Measurements from ENCODE around the gene ACOXL. TPM values are rescaled to one million over a fixed set of nuclear protein-coding genes. Genes with fewer than 3 reads are reported as not detected.

The ACOXL gene
- total RNA-seq, 1 donor from 2014 or later, result 1.0 TPM

DNA sequence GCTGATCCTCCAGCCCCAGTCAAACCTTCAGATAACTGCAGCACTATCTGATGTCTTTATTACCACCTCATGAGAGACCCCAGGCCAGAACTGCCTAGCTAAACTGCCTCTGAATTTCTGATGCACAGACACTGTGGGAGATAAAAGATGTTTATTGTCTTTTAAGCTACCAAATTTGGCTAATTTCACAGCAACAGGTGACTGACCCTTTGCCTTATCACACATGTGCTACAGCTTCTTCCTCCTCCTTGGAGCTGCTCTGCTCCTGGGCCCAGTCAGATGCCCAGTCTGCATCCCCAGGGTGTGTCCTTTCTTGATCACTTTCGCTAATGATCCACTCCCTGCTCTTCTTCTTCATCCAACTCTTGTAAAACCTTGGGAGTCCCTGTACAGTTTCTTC is 19.6 kb upstream of the ACOXL start:
- Mint-ChIP-seq H3K27ac (no peak overlapping the region), H3K9me3 (no peaks in the 10 kb centered on the region), H3K4me1 (peaks cover 2% of the 10 kb centered on the region), H3K4me3 (no peak overlapping the region), H3K36me3 (ENCODE audit: low read depth) (no peaks in the 10 kb centered on the region), H3K27me3 (peaks cover 71% of the 10 kb centered on the region)
- intact Hi-C loops (cut with micrococcal nuclease), result no loop called here
- peak; percentile 44 for DNase-seq

DNA sequence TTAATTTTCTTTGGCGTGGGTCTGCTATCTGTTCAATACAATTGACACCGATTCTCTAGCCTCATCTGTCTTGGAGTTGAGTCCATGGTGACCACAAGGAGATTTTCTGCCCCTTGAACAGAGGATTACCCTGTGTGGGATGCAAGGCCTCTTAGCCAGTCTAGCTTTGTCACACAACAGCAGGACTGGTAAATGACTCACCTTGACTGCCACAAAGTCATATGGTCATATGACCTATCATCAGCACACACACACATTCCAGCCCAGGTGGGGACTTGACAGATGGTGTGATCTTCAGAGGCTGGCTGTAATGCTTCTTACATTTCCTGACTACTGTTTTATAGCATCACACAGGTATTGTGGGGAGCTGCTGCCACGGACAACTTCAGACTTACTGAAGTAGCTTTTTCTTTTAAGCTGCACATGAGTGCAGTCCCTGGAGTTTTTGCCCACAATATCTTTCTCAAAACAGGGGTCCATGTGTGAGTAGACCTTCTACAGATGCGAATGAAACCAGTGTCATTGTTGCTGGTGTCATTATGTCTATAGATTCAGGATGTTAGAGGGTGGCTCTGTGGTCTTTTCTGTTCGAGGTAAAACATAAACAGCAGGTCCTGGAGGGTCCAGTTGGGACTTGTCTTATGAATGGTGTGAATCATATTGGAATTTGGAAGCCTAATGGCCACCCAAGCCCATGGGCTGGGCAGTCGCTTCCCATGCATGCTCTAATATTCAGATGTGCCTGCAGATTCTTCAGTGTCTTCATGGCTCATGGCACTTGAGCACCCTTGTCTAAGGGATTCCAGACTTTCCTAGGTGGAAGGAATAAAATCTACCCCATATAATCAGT is 18.6 kb upstream of the ACOXL start:
- H3K27me3 Mint-ChIP-seq, result peaks cover 71% of the 10 kb centered on the region
- H3K4me3 Mint-ChIP-seq, result no peak overlapping the region
- no peaks in the 10 kb centered on the region for H3K9me3 Mint-ChIP-seq
- H3K4me1 Mint-ChIP-seq, result peaks cover 2% of the 10 kb centered on the region
- H3K27ac Mint-ChIP-seq, result no peak overlapping the region
- DNase-seq, result peak; percentile 54
- H3K36me3 Mint-ChIP-seq (ENCODE audit: low read depth), result no peaks in the 10 kb centered on the region
- intact Hi-C loops (cut with micrococcal nuclease), result no loop called here

DNA sequence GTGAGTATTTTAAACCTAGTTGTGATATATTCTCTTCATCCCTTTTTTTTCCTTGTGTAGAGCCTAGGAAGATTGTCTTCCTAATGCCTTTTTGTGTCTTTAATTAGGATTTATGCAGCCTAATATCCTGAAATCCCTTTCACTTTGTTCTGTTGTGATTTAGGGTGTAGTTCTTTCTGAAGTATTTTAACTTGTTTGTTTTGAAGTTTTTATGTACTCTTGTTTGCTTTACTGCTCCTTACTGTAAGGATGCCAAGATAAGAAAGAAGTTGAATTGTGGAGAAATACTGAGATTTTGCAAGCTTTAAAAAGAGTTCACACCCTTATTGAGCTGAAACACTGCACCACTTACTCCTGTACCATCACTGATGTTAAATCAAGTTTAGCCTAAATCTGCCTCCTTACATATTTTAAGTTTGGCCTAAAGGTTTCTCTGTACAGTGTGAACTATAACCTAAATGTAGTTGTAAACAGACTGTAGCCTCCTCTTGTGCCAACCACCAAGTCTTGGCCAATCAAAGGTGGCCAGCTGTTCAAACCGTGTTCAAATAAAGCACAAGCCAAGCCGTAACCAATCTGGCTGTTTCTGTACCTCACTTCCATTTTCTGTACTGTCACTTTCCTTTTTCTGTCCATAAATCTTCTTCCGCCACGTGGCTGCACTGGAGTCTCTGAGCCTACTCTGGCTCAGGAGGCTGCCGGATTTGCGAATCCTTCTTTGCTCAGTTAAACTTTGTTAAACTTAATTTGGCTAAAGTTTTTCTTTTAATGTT is 17.7 kb upstream of the ACOXL start:
- H3K36me3 Mint-ChIP-seq (ENCODE audit: low read depth), result no peaks in the 10 kb centered on the region
- peaks cover 2% of the 10 kb centered on the region for H3K4me1 Mint-ChIP-seq
- peaks cover 66% of the 10 kb centered on the region for H3K27me3 Mint-ChIP-seq
- peak; percentile 40 for DNase-seq
- intact Hi-C loops (cut with micrococcal nuclease), result no loop called here
- H3K27ac Mint-ChIP-seq, result no peak overlapping the region
- no peaks in the 10 kb centered on the region for H3K9me3 Mint-ChIP-seq
- no peak overlapping the region for H3K4me3 Mint-ChIP-seq

DNA sequence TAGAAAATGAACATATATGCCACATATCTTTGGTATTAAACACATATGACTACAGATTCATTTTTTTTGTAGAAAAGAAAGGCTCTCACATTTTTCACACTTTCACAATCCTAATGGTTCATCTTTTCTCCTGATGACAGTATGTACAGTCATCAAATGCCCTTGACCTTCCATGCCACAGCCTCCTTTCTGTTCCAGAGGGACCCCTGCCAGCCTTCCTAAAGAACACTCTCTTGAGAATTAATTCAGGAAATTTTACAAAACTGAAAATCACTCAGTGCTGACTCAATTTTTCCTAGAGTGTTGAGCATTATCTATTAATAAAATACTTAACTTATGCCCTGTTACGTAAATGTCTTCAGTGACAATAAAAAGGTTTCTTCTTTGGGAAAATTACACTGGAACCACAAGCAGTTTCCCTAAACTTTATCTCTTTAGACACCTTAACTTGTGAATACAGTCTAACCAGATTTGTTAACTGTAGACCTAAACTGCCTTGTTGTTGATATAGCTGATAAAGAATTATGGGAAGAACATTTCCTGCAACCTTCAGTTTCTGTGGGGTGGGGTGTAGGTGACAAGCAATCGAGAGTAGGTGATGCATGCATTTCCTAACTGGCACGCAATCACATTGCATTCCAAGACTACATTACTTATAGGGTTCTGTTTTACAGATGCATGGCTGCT is 15.3 kb upstream of the ACOXL start:
- Mint-ChIP-seq H3K4me1 (peaks cover 2% of the 10 kb centered on the region), H3K27ac (no peak overlapping the region), H3K4me3 (no peak overlapping the region), H3K9me3 (no peaks in the 10 kb centered on the region), H3K36me3 (ENCODE audit: low read depth) (no peaks in the 10 kb centered on the region), H3K27me3 (peaks cover 64% of the 10 kb centered on the region)
- intact Hi-C loops (cut with micrococcal nuclease), result no loop called here
- DNase-seq, result no peak

DNA sequence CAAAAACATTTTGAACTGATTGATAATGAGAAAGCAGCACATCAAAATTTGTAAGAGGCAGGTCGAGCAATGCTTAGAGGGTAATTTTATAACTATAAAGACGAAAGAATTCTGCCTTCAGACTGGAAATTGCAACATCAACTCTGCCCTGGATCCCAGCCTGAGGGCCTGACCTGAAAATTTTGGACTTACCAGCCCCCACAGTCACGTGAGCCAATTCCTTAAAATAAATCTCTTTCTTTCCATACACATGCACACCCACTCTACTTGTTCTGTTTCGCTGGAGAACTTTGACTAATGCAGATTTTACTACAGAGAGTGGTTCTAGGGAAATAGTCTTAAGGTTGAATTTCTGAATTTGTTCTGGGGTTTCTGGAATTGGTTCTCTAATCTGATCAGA is 14.6 kb upstream of the ACOXL start:
- Mint-ChIP-seq H3K4me1 (peaks cover 2% of the 10 kb centered on the region), H3K27me3 (peaks cover 62% of the 10 kb centered on the region), H3K9me3 (no peaks in the 10 kb centered on the region), H3K27ac (no peak overlapping the region), H3K36me3 (ENCODE audit: low read depth) (no peaks in the 10 kb centered on the region), H3K4me3 (no peak overlapping the region)
- DNase-seq, result no peak
- intact Hi-C loops (cut with micrococcal nuclease), result no loop called here

DNA sequence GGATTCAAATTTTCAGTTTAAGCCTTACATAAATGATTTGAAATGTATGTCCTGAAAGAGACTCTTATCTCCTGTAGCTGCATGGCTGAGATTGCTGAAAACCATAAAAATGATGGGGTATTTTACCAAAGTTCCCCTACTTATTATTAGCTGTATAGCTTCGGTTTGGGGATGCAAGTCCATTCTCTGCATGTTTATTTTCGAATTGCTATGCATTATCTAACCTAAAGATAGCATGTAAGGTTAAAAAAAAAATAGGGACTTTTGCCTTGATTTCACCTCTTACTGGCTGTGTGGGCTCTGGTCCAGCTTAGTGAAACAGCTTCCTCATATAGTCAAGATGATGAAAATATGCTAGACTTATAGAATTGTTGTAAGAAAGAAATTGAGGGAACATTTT is 14.0 kb upstream of the ACOXL start:
- Mint-ChIP-seq H3K9me3 (no peaks in the 10 kb centered on the region), H3K4me3 (no peak overlapping the region), H3K27ac (no peak overlapping the region), H3K4me1 (peaks cover 1% of the 10 kb centered on the region), H3K36me3 (ENCODE audit: low read depth) (no peaks in the 10 kb centered on the region), H3K27me3 (peaks cover 63% of the 10 kb centered on the region)
- intact Hi-C loops (cut with micrococcal nuclease), result no loop called here
- no peak for DNase-seq

DNA sequence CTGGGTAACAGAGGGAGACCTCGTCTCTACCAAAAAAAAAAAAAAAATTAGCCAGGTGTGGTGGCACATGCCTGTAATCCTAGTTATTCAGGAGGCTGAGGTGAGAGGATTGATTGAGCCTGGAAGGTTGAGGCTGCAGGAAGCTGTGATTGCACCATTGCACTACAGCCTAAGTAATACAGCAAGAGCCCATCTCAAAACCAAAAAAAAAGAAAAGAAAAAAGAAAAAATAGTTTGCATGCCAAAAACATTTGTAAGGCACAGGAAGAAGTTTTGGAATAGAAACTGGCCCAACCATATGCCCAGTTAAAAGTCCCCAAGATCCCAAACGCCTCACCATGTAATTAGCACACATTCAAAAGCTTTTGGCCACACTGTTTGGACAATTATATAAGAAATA is 13.4 kb upstream of the ACOXL start:
- H3K9me3 Mint-ChIP-seq, result no peaks in the 10 kb centered on the region
- intact Hi-C loops (cut with micrococcal nuclease), result no loop called here
- H3K36me3 Mint-ChIP-seq (ENCODE audit: low read depth), result no peaks in the 10 kb centered on the region
- no peak for DNase-seq
- no peak overlapping the region for H3K27ac Mint-ChIP-seq
- peaks cover 61% of the 10 kb centered on the region for H3K27me3 Mint-ChIP-seq
- H3K4me3 Mint-ChIP-seq, result no peak overlapping the region
- peaks cover 4% of the 10 kb centered on the region for H3K4me1 Mint-ChIP-seq

DNA sequence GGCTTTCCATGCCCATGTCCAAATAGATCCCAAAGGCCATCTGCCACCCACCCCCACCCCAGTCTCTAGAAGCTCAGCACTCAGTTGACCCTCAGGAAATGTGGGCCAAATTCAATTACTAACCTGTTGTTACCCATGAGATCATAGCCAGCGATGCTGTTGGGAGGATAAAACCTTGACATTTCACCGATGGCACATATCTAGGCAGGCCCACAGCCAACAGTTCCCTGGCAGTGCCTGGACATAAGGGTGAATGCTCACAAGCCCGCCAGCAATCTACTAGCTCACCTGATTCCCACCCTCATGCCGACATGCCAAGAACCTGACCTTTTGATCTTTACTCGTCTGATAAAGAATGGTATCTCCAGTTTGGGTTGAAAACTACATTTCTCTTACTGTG is 11.8 kb upstream of the ACOXL start:
- DNase-seq, result no peak
- Mint-ChIP-seq H3K27me3 (peaks cover 56% of the 10 kb centered on the region), H3K9me3 (no peaks in the 10 kb centered on the region), H3K4me3 (no peak overlapping the region), H3K4me1 (peaks cover 7% of the 10 kb centered on the region), H3K27ac (no peak overlapping the region), H3K36me3 (ENCODE audit: low read depth) (no peaks in the 10 kb centered on the region)
- intact Hi-C loops (cut with micrococcal nuclease), result no loop called here

DNA sequence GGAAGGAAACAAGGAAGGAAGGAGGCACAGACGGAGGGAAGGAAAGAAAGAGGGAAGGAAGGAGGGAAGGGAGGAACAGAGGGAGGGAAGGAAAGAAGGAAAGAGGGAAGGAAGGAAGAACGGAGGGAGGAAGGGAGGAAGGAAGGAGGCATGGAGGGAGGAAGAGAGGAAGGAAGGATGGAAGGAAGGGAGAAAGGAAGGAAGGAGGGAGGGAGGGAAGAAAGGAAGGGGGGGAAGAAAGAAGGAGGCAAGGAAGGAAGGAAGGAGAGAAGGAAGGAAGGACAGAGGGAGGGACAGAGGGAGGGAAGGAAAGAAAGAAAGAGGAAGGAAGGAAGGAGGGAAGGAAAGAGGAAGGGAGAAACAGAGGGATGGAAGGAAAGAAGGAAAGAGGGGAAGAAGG is 7.6 kb upstream of the ACOXL start:
- Mint-ChIP-seq H3K36me3 (ENCODE audit: low read depth) (no peaks in the 10 kb centered on the region), H3K4me1 (peaks cover 7% of the 10 kb centered on the region), H3K27me3 (peaks cover 50% of the 10 kb centered on the region), H3K9me3 (no peaks in the 10 kb centered on the region), H3K4me3 (no peak overlapping the region), H3K27ac (no peak overlapping the region)
- intact Hi-C loops (cut with micrococcal nuclease), result no loop called here
- DNase-seq, result no peak

DNA sequence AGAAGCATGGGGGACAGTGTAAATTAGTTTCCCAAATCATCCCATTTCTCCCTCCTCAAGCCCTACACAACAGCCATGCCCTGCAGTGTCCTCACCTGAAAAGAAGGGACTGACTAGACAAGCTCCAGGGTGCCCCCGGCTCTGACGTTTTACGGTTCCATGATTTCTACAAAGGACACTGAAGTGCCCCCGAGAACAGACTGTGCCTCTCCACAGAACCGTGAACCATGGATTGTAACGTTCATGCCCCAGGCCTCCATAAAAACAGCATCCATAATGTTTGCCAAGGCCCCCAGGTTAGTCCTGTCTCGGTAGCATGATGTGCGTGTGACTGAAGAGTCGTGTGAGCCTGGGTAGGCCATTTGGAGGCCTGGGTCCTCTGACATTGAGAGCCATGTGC is 7.0 kb upstream of the ACOXL start:
- DNase-seq, result peak; percentile 47
- no peaks in the 10 kb centered on the region for H3K9me3 Mint-ChIP-seq
- H3K36me3 Mint-ChIP-seq (ENCODE audit: low read depth), result no peaks in the 10 kb centered on the region
- intact Hi-C loops (cut with micrococcal nuclease), result no loop called here
- peaks cover 50% of the 10 kb centered on the region for H3K27me3 Mint-ChIP-seq
- H3K27ac Mint-ChIP-seq, result no peak overlapping the region
- peaks cover 7% of the 10 kb centered on the region for H3K4me1 Mint-ChIP-seq
- no peak overlapping the region for H3K4me3 Mint-ChIP-seq

DNA sequence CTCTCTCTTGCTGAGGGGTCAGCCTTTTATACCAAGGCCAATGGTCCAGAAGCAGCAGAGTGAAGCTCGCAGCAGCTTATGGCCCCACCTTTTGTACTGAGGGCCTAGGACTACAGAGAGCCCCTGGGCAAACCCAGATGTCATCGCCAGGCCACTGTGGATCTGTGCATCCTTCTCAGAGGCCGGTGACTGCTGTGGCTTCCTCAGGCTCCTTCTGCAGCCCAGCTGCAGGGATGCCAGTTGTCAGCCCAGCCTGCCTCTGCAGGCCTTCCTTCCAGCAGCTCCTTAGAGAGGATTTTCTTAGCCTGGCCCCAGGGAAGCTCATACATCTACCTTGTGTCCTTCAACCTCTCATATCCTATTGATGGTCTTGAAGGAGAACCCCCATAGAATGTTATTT is 6.5 kb upstream of the ACOXL start:
- Mint-ChIP-seq H3K36me3 (ENCODE audit: low read depth) (no peaks in the 10 kb centered on the region), H3K27me3 (peaks cover 52% of the 10 kb centered on the region)

DNA sequence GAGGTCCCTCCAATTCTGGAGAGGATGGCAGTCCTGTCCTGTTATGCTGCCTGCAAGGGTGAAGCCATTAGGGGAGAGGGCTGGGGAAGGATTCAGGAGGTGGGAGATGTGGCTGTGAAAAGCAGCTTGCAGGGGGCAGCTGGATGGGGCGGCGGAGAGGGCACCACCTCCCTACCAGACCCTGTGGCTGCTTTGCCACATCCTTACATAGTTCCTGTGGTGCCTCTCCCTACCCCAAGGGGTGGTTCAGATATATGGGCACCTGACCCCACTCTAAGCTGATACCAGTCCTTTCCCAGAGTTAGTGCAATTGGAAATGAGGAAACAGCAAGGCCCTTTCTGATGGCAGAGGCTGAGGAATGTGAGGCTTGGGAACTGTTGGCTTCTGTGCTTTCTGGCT is 6.1 kb upstream of the ACOXL start:
- H3K36me3 Mint-ChIP-seq (ENCODE audit: low read depth), result no peaks in the 10 kb centered on the region
- DNase-seq, result peak; percentile 51
- H3K4me1 Mint-ChIP-seq, result peaks cover 7% of the 10 kb centered on the region
- intact Hi-C loops (cut with micrococcal nuclease), result no loop called here
- no peak overlapping the region for H3K27ac Mint-ChIP-seq
- no peak overlapping the region for H3K4me3 Mint-ChIP-seq
- H3K27me3 Mint-ChIP-seq, result peaks cover 54% of the 10 kb centered on the region
- H3K9me3 Mint-ChIP-seq, result no peaks in the 10 kb centered on the region

More for the DNA sequence above, 6.5 kb upstream of the ACOXL start:
- H3K4me1 Mint-ChIP-seq, result peaks cover 7% of the 10 kb centered on the region
- DNase-seq, result peak; percentile 52
- intact Hi-C loops (cut with micrococcal nuclease), result no loop called here
- no peaks in the 10 kb centered on the region for H3K9me3 Mint-ChIP-seq
- no peak overlapping the region for H3K4me3 Mint-ChIP-seq
- H3K27ac Mint-ChIP-seq, result no peak overlapping the region

DNA sequence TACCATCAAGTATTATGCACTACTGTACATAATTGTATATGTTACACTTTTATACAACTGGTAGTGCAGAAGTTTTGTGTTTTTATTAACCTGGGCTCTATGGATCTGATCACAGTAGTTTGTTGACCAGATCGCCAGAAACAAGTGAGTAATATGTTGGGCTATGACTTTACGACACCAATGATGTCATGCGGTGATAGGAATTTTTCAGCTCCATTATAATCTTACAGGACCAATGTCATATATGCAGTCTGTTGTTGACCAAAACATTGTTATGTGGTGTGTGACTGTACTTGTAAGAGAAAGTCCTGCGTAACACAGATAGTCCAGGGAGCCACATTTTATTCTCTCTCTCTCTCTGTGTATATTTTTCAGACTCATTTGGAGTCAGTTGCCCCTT is 4.5 kb upstream of the ACOXL start:
- DNase-seq, result no peak
- intact Hi-C loops (cut with micrococcal nuclease), result no loop called here
- Mint-ChIP-seq H3K4me3 (no peak overlapping the region), H3K4me1 (peaks cover 7% of the 10 kb centered on the region), H3K27ac (no peak overlapping the region), H3K9me3 (no peaks in the 10 kb centered on the region), H3K27me3 (peaks cover 63% of the 10 kb centered on the region), H3K36me3 (ENCODE audit: low read depth) (peaks cover 2% of the 10 kb centered on the region)

DNA sequence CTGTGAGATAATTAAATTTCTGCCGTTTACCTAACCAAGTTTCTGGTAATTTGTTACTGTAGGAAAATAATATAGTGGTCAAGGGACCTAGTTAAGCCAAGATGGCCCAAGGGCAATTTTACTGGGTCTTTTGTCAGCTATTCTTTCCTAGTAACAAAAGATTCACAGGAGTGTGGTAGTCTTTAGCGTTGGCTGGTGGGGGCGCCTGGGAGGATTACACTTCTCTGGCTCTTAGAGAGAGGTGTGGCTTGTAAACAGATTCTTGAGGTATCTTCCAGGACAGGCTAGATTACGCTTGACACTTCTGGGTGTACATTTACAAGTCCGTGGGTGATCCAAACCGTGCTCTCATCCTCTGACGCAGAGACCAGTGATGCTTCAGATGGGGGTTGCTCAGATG is 3.3 kb upstream of the ACOXL start:
- Mint-ChIP-seq H3K27ac (no peak overlapping the region), H3K9me3 (no peaks in the 10 kb centered on the region), H3K4me3 (no peak overlapping the region), H3K27me3 (peaks cover 66% of the 10 kb centered on the region), H3K4me1 (peaks cover 9% of the 10 kb centered on the region), H3K36me3 (ENCODE audit: low read depth) (peaks cover 2% of the 10 kb centered on the region)
- peak; percentile 48 for DNase-seq
- intact Hi-C loops (cut with micrococcal nuclease), result no loop called here
